Stimulated activated CD4-positive, alpha-beta T cell treated with anti-CD3 and anti-CD28 coated beads, Interleukin-2, amount 100 ng/mL, for 24 hours (primary cell): Measurements from ENCODE around the gene ADIG.

ENCODE experiments used
- DNase-seq, 2 donors: peaks; one replicate each; pipeline ENCODE4 v3.0.0-alpha.2; 2020

ADIG gene

DNA sequence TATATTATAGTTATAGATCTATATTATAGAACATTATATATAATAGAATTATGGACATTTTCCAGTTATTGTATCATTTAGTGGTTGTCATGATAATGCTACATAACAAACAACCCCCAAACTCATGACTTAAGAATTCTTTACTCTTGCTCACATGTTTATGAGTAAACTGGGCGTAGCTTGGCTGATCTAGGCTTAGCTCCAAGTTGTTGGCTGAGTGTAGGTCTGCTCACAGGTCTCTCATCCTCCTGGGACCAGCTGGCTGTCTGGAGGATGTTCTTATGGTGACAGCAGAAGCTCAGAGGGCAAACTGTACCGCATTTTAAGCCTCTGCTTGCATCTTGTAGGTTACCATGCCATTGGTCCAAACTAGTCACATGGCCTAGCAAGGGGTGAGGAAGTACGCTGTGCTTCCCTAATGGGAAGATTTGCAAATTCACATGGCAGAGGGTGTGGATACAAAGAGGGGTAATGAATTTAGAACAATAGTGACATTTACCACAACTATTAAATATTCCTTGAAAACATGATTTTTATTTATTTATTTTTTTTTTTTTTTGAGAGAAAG lies 54.8 kb downstream of the ADIG start:
- DNase-seq = no peak
